Measurements from ENCODE around the gene CDK5R2. TPM values are rescaled to one million over a fixed set of nuclear protein-coding genes. Genes with fewer than 3 reads are reported as not detected.

The CDK5R2 gene
- total and polyA plus RNA-seq, 2 experiments from 2014 or later = not detected

GRCh38 chr2:218999021-218999880 lies 39.8 kb downstream of the CDK5R2 start:
- no peaks in the 10 kb centered on the region for H3K9me3 ChIP-seq (ENCODE audit: low read depth)
- no peak overlapping the region for H3K9ac ChIP-seq
- TF ChIP-seq EZH2phosphoT487 (IDR thresholded peaks at IDR 0.05; ENCODE audit: insufficient read depth, low read depth) = no peak
- no peak for TF ChIP-seq EZH2 (IDR thresholded peaks at IDR 0.05; ENCODE audit: insufficient read depth, poor library complexity, severe bottlenecking)
- no peak overlapping the region for H3K27ac ChIP-seq
- H3K36me3 ChIP-seq (ENCODE audit: low read depth) = no peaks in the 10 kb centered on the region
- no peaks in the 10 kb centered on the region for H3K4me1 ChIP-seq (ENCODE audit: insufficient read depth)
- no peak overlapping the region for H3K4me3 ChIP-seq
- no peaks in the 10 kb centered on the region for H3K79me2 ChIP-seq (ENCODE audit: insufficient read depth)
- no peaks in the 10 kb centered on the region for H3F3A ChIP-seq (ENCODE audit: insufficient read depth)
- no peaks in the 10 kb centered on the region for H4K20me1 ChIP-seq (ENCODE audit: insufficient read depth)
- H2AFZ ChIP-seq = no peak overlapping the region
- H3K27me3 ChIP-seq (replicated peaks; ENCODE audit: insufficient read depth) = peaks cover 62% of the 10 kb centered on the region
- H3K9me2 ChIP-seq (ENCODE audit: insufficient read depth) = no peaks in the 10 kb centered on the region
- in situ Hi-C loops (cut with MboI) = no loop called here
- 34 to 64% methylated on average over 8 to 10 of the region's 10 CpGs for WGBS, 2 experiments (ENCODE audit: low coverage in 1 of 2, low lambda C conversion rate in 2 of 2, missing lambda C conversion rate in 2 of 2)
- no peak overlapping the region for H3K4me2 ChIP-seq (ENCODE audit: unreplicated experiment)
- DNase-seq = no peak

GRCh38 chr2:218999881-219000568 lies 40.6 kb downstream of the CDK5R2 start:
- in situ Hi-C loops (cut with MboI) = no loop called here
- WGBS, 2 experiments (ENCODE audit: low coverage in 1 of 2, low lambda C conversion rate in 2 of 2, missing lambda C conversion rate in 2 of 2) = 11 to 19% methylated on average over 3 to 9 of the region's 9 CpGs
- no peak overlapping the region for H3K4me2 ChIP-seq (ENCODE audit: unreplicated experiment)
- H3K4me3 ChIP-seq = no peak overlapping the region
- H4K20me1 ChIP-seq (ENCODE audit: insufficient read depth) = no peaks in the 10 kb centered on the region
- peaks cover 62% of the 10 kb centered on the region for H3K27me3 ChIP-seq (replicated peaks; ENCODE audit: insufficient read depth)
- H3K4me1 ChIP-seq (ENCODE audit: insufficient read depth) = no peaks in the 10 kb centered on the region
- H3K79me2 ChIP-seq (ENCODE audit: insufficient read depth) = no peaks in the 10 kb centered on the region
- no peaks in the 10 kb centered on the region for H3K9me2 ChIP-seq (ENCODE audit: insufficient read depth)
- TF ChIP-seq EZH2phosphoT487 (IDR thresholded peaks at IDR 0.05; ENCODE audit: insufficient read depth, low read depth) (no peak), EZH2 (IDR thresholded peaks at IDR 0.05; ENCODE audit: insufficient read depth, poor library complexity, severe bottlenecking) (no peak)
- H3K9me3 ChIP-seq (ENCODE audit: low read depth) = no peaks in the 10 kb centered on the region
- no peak overlapping the region for H2AFZ ChIP-seq
- H3K36me3 ChIP-seq (ENCODE audit: low read depth) = no peaks in the 10 kb centered on the region
- H3K9ac ChIP-seq = no peak overlapping the region
- no peak for DNase-seq
- H3F3A ChIP-seq (ENCODE audit: insufficient read depth) = no peaks in the 10 kb centered on the region
- H3K27ac ChIP-seq = no peak overlapping the region

GRCh38 chr2:219000569-219000960 lies 41.1 kb downstream of the CDK5R2 start:
- TF ChIP-seq EZH2phosphoT487 (IDR thresholded peaks at IDR 0.05; ENCODE audit: insufficient read depth, low read depth) = no peak
- TF ChIP-seq EZH2 (IDR thresholded peaks at IDR 0.05; ENCODE audit: insufficient read depth, poor library complexity, severe bottlenecking) = no peak
- Histone ChIP-seq H3K27me3 (replicated peaks; ENCODE audit: insufficient read depth) (peaks cover 62% of the 10 kb centered on the region), H3F3A (ENCODE audit: insufficient read depth) (no peaks in the 10 kb centered on the region), H3K27ac (no peak overlapping the region), H3K79me2 (ENCODE audit: insufficient read depth) (no peaks in the 10 kb centered on the region), H3K9me3 (ENCODE audit: low read depth) (no peaks in the 10 kb centered on the region), H3K9ac (no peak overlapping the region), H4K20me1 (ENCODE audit: insufficient read depth) (no peaks in the 10 kb centered on the region), H3K9me2 (ENCODE audit: insufficient read depth) (no peaks in the 10 kb centered on the region), H3K4me2 (ENCODE audit: unreplicated experiment) (no peak overlapping the region), H3K4me1 (ENCODE audit: insufficient read depth) (no peaks in the 10 kb centered on the region), H2AFZ (no peak overlapping the region), H3K36me3 (ENCODE audit: low read depth) (no peaks in the 10 kb centered on the region), H3K4me3 (no peak overlapping the region)
- in situ Hi-C loops (cut with MboI) = no loop called here
- DNase-seq = no peak
- WGBS, 2 experiments (ENCODE audit: low coverage in 1 of 2, low lambda C conversion rate in 2 of 2, missing lambda C conversion rate in 2 of 2) = 10 to 14% methylated on average over 8 of the region's 8 CpGs

- Histone ChIP-seq H3K4me1 (ENCODE audit: insufficient read depth) (no peaks in the 10 kb centered on the region), H3K79me2 (ENCODE audit: insufficient read depth) (no peaks in the 10 kb centered on the region), H3K4me2 (ENCODE audit: unreplicated experiment) (no peak overlapping the region)
These were observed 41.7 kb downstream of the CDK5R2 start for GRCh38 chr2:219001100-219001576.

More at GRCh38 chr2:219001100-219001576, 41.7 kb downstream of the CDK5R2 start:
- no peaks in the 10 kb centered on the region for H3K9me3 ChIP-seq (ENCODE audit: low read depth)
- no peak overlapping the region for H2AFZ ChIP-seq
- H3K27me3 ChIP-seq (replicated peaks; ENCODE audit: insufficient read depth) = peaks cover 59% of the 10 kb centered on the region
- H3K4me3 ChIP-seq = no peak overlapping the region
- in situ Hi-C loops (cut with MboI) = no loop called here
- no peak for TF ChIP-seq EZH2phosphoT487 (IDR thresholded peaks at IDR 0.05; ENCODE audit: insufficient read depth, low read depth)
- peak; percentile 81 for TF ChIP-seq EZH2 (IDR thresholded peaks at IDR 0.05; ENCODE audit: insufficient read depth, poor library complexity, severe bottlenecking)
- H3F3A ChIP-seq (ENCODE audit: insufficient read depth) = no peaks in the 10 kb centered on the region
- no peaks in the 10 kb centered on the region for H3K36me3 ChIP-seq (ENCODE audit: low read depth)
- no peaks in the 10 kb centered on the region for H3K9me2 ChIP-seq (ENCODE audit: insufficient read depth)
- 7 to 16% methylated on average over 18 to 23 of the region's 26 CpGs for WGBS, 2 experiments (ENCODE audit: low coverage in 1 of 2, low lambda C conversion rate in 2 of 2, missing lambda C conversion rate in 2 of 2)
- no peaks in the 10 kb centered on the region for H4K20me1 ChIP-seq (ENCODE audit: insufficient read depth)
- no peak overlapping the region for H3K27ac ChIP-seq
- no peak overlapping the region for H3K9ac ChIP-seq
- no peak for DNase-seq

Measured in GM23248 (cell line).